GM18870 (cell line): ENCODE measurements around the gene NHERF1.

Experiments
- ATAC-seq: cut with Tn5 transposase; IDR thresholded peaks from one replicate; pipeline ENCODE4 v1.9.1; 2021; ENCODE audit warnings: moderate library complexity; ENCODE audit not compliant: unreplicated experiment

The NHERF1 gene

DNA sequence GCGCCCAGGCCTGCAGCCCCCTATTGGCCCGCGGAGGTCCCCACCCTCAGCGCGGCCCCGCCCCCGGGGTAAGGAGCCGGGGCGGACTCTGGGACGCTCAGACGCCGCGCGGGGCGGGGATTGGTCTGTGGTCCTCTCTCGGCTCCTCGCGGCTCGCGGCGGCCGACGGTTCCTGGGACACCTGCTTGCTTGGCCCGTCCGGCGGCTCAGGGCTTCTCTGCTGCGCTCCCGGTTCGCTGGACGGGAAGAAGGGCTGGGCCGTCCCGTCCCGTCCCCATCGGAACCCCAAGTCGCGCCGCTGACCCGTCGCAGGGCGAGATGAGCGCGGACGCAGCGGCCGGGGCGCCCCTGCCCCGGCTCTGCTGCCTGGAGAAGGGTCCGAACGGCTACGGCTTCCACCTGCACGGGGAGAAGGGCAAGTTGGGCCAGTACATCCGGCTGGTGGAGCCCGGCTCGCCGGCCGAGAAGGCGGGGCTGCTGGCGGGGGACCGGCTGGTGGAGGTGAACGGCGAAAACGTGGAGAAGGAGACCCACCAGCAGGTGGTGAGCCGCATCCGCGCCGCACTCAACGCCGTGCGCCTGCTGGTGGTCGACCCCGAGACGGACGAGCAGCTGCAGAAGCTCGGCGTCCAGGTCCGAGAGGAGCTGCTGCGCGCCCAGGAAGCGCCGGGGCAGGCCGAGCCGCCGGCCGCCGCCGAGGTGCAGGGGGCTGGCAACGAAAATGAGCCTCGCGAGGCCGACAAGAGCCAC is at the start of gene NHERF1:
Gene NHERF1, plus strand, starts transcription at position 100 of the 750 bp plus-strand sequence. Its CDS starts 219 bp downstream, at position 319.
- ATAC-seq: peak; percentile 41

DNA sequence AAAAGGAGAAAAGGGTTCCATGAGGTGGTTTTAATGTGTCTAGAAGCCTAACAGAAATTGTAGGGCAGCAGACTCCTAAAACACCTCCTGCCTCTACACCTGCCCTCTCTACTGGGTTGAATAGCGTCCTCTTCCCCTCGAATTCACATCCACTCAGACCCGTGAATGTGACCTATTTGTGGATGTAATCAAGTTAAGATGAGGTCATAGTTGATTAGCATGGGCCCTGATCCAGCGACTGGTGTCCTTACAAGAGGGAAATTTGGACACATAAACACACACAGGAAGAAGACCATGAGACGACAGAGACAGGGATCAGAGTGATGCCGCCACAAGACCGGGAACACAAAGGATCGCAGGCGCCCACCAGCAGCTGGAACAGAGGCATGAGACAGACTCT is 49.2 kb upstream of the NHERF1 start:
- ATAC-seq: no peak

- ATAC-seq: no peak
Measured at GRCh38 chr17:74702116-74702871, 46.1 kb upstream of the NHERF1 start.

GRCh38 chr17:74703311-74703710 is 45.1 kb upstream of the NHERF1 start:
- ATAC-seq: no peak

- ATAC-seq: no peak
Measured at GRCh38 chr17:74704544-74704943, 43.9 kb upstream of the NHERF1 start.

- ATAC-seq: no peak
Measured at GRCh38 chr17:74711058-74711824, 37.2 kb upstream of the NHERF1 start.

DNA sequence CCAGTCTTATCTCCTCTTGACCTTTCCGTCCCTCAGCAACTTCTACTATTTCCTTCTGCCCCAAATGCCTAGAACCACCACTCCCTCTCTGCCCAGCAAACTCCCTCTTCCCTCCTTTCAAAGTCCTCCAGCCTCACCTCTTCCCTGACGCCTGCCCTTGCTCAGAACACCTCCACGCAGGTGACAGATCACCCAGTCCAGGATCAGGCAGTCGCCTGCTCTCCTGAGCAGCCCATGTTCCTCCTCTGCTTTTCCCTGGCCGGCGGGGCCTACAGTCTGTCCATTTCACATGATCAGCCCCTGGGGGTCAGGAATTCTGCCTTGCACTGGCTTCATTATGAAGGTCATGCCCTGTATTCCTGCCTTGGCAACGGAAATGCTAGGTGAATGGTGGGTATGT is 36.1 kb upstream of the NHERF1 start:
- no peak for ATAC-seq

GRCh38 chr17:74712756-74713155 is 35.7 kb upstream of the NHERF1 start, which contains the start of gene CD300LF:
CD300LF (minus strand) TSS chr17:74712923; CDS start chr17:74712866, 57 bp downstream.
- no peak for ATAC-seq

DNA sequence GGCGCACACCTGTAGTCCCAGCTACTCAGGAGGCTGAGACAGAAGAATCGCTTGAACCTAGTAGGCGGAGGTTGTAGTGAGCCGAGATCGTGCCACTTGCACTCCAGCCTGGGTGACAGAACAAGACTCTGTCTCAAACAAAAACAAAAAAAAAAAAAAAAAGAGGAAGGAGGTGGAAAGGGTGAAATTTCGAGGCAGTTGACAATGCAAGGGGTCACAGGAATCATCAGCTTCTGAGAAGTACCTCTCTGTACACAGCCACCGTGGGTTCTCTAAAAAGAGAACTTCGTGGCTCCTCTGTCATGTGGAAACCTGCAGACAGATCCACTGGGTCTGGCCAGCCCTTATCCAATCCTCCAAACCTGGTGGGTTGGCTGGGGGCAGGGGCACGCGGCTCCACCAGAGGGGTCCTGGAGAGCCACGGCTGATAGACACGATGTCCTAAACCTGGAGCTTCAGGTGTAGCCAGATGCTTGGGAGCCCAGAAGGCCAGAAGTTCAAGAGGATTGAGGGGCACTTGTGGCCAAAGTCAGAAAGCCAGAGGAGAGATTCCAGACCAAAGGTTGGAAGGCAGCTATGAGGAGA is 35.2 kb upstream of the NHERF1 start:
- no peak for ATAC-seq

- no peak for ATAC-seq
Measured at GRCh38 chr17:74715144-74715543, 33.3 kb upstream of the NHERF1 start.

- no peak for ATAC-seq
Measured at GRCh38 chr17:74720506-74720905, 27.9 kb upstream of the NHERF1 start.

- no peak for ATAC-seq
Measured at GRCh38 chr17:74722782-74723181, 25.6 kb upstream of the NHERF1 start.

DNA sequence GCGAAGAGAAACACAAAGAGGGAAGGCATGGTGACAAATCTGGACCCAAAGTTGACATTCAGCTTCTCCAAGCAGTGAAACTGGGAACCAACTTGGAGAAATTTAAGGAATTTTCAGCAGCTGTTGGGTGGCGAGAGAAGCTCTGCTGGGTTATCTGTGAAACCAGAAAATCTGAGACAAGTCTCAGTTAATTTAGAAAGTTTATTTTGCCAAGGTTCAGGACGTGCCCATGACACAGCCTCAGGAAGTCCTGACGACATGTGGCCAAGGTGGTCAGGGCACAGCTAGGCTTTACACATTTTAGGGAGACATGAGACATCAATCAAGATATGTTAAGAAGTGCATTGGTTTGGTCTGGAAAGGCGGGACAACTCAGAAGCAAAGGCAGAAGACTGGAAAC is 24.5 kb upstream of the NHERF1 start:
- ATAC-seq: no peak

- no peak for ATAC-seq
Measured at GRCh38 chr17:74725111-74725510, 23.3 kb upstream of the NHERF1 start.

GRCh38 chr17:74728033-74728701 is 20.3 kb upstream of the NHERF1 start:
- no peak for ATAC-seq

- no peak for ATAC-seq
Measured at GRCh38 chr17:74728702-74729075, 19.7 kb upstream of the NHERF1 start.

GRCh38 chr17:74729368-74729767 is 19.1 kb upstream of the NHERF1 start:
- no peak for ATAC-seq

DNA sequence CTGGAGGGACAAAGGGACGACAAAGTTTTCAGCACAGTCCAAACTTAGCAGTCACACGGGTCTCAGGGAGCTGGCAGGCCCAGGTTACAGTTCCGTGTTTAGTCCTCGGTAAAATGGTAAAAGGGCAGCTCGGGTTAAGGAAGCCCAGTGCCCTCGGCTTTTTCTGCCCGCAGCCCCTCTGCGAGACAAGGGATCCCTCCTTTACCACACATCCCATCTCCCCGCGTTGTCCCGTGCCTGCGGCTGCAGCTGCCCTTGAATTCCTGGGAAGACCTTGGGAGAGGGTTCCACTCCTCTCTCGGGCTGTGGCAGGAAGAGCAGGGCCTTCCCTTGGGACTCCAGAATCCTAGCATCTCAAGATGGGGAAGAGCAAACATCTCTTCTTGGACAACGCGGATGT is 18.6 kb upstream of the NHERF1 start:
- ATAC-seq: no peak

GRCh38 chr17:74730491-74731346 is 17.7 kb upstream of the NHERF1 start:
- no peak for ATAC-seq

DNA sequence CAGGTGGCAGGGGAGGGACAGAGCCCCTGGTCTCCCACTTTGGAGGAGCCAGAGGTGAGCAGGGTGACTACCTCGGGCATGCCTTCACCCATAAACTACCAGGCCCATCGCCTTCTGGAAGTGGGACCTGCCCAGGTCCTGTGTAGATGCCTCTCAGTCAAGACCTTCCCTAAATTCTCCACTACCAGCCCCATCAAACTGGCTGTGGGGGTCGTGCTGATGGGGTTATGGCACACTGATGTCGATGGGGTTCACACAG is 17.2 kb upstream of the NHERF1 start:
- ATAC-seq: no peak
